Hepatocyte (in vitro differentiated cells): Measurements from ENCODE around the gene STX3.

Source experiments
- EZH2 ChIP-seq: fragments of 200-600 bp; sonication (generic); IDR thresholded peaks from 2 replicates; pipeline ENCODE4 v1.6.1; 2016; ENCODE audit warnings: antibody characterized with exemption, mild to moderate bottlenecking, borderline replicate concordance
- EZH2phosphoT487 ChIP-seq: fragments of 200-600 bp; sonication (generic); IDR thresholded peaks from one replicate; pipeline ENCODE4 v1.6.1; 2018; ENCODE audit warnings: antibody characterized with exemption, mild to moderate bottlenecking, low read depth, moderate library complexity; ENCODE audit not compliant: unreplicated experiment, severe bottlenecking
- TF ChIP-seq, protein P1 (sequence below): fragments of 200-600 bp; sonication (generic); IDR thresholded peaks from 2 replicates; pipeline ENCODE4 v1.5.1; 2016; ENCODE audit warnings: antibody characterized with exemption, mild to moderate bottlenecking; ENCODE audit not compliant: poor library complexity

GRCh38 chr11:59746111-59746510 lies 9.1 kb upstream of the STX3 start:
- TF ChIP-seq EZH2phosphoT487 (no peak), EZH2 (no peak)
- TF ChIP-seq, protein P1, sequence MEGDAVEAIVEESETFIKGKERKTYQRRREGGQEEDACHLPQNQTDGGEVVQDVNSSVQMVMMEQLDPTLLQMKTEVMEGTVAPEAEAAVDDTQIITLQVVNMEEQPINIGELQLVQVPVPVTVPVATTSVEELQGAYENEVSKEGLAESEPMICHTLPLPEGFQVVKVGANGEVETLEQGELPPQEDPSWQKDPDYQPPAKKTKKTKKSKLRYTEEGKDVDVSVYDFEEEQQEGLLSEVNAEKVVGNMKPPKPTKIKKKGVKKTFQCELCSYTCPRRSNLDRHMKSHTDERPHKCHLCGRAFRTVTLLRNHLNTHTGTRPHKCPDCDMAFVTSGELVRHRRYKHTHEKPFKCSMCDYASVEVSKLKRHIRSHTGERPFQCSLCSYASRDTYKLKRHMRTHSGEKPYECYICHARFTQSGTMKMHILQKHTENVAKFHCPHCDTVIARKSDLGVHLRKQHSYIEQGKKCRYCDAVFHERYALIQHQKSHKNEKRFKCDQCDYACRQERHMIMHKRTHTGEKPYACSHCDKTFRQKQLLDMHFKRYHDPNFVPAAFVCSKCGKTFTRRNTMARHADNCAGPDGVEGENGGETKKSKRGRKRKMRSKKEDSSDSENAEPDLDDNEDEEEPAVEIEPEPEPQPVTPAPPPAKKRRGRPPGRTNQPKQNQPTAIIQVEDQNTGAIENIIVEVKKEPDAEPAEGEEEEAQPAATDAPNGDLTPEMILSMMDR: no peak
